ENCODE measurements around the gene JAK3. TPM values are rescaled to one million over a fixed set of nuclear protein-coding genes. Genes with fewer than 3 reads are reported as not detected.

Gene JAK3
- total and polyA plus RNA-seq, 2 of the 8 experiments (the other 6 are each of a cell fraction or from before 2014, with no cell fraction given), result 4.0 to 4.7 TPM

DNA sequence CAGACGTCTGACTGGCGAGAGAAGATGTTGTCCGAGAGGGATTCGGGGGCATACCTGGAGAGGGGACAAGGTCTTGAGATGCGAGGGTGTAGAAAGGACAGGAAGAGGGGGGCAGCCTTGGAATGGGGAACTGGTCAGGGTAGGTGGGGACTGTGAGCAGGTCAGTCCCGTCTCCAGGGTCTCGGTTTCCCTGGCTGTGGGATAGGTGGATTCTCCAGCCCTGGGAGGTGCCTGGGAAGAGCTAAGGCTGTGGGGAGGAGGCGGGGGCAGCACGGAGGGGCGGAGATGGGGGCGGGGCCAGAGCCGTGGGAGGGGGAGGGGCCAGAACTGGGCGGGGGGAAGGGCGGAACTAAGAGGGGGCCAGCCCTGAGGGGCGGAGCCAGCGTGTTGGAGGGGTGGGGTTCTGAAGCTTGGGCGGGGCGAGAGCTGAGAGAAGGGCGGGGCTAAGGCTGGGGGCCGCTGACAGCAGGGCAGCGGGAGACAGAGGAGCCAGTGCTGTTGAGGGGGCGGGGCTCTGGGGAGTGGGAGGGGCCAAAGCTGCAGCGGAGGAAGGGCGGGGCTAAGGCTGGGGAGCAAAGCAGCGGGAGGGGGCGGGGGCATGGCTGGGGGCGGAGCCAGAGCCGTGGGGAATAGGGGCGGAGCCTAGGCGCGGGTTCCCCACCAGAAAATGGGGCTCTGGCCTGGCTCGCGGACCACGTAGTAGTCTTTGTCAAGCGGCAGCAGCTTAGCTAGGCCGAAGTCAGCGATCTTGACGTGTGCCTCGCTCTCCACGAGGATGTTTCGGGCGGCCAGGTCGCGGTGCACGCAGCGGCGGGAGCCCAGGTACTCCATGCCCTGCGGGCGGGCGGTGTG, 17.0 kb downstream of the JAK3 start:
- Histone ChIP-seq H2AK5ac (ENCODE audit: low read depth, low read length) (no peak overlapping the region), H4K91ac (replicated peaks; ENCODE audit: insufficient read length, low read length) (no peak overlapping the region), H4K20me1 (replicated peaks in 1 of 2; ENCODE audit: control insufficient read depth in 1 of 2, insufficient read depth in 2 of 2, low read length in 2 of 2) (no peaks in the 10 kb centered on the region), H2BK20ac (ENCODE audit: low read length) (no peak overlapping the region), H3K4ac (replicated peaks; ENCODE audit: insufficient read length, low read depth, low read length) (peak overlapping the region; percentile 47), H2BK12ac (ENCODE audit: low read depth, low read length) (peak overlapping the region; percentile 62; the same call in 1 of the 2 replicates), H4K8ac (ENCODE audit: extremely low read depth, insufficient read depth, low read length) (peak overlapping the region; percentile 92; the same call in 1 of the 2 replicates), H2BK15ac (ENCODE audit: low read length) (peak overlapping the region; percentile 61), H2BK5ac (ENCODE audit: low read depth, low read length) (peak overlapping the region; percentile 95; the same call in 1 of the 2 replicates), H3K79me2 (ENCODE audit: control insufficient read depth in 1 of 2, insufficient read depth in 2 of 2, low read length in 2 of 2) (no peaks in the 10 kb centered on the region), H3K4me1 (replicated peaks in 1 of 4; ENCODE audit: control insufficient read depth in 3 of 4, insufficient read depth in 4 of 4, low read length in 3 of 4) (peaks cover 0 to 15% (median 3%) of the 10 kb centered on the region in 4 experiments; a peak in 6 of 7 replicates), H3K14ac (ENCODE audit: insufficient read length) (no peak overlapping the region), H3K79me1 (ENCODE audit: low read depth, low read length) (no peaks in the 10 kb centered on the region), H3K9ac (replicated peaks in 1 of 4; ENCODE audit: extremely low read depth in 1 of 4, low read depth in 3 of 4, low read length in 3 of 4) (peak overlapping the region; percentile 52 to 73 (median 62)), H3K4me2 (ENCODE audit: insufficient read depth in 1 of 2, low read depth in 2 of 2, low read length in 2 of 2) (peak overlapping the region; percentile 85 to 100), H3K27ac (ENCODE audit: low read depth, low read length) (peak overlapping the region; percentile 82), H3K9me3 (ENCODE audit: insufficient read depth in 2 of 2, low read depth in 1 of 2, low read length in 1 of 2) (no peaks in the 10 kb centered on the region), H2AFZ (ENCODE audit: low read length) (peak overlapping the region; percentile 97), H3K36me3 (ENCODE audit: control insufficient read depth in 2 of 4, insufficient read depth in 4 of 4, low read length in 3 of 4) (no peaks in the 10 kb centered on the region), H3K23ac (ENCODE audit: insufficient read length) (no peak overlapping the region), H3K27me3 (replicated peaks in 1 of 4; ENCODE audit: control insufficient read depth in 3 of 4, extremely low read depth in 1 of 4, insufficient read depth in 3 of 4, low read length in 3 of 4) (no peaks in the 10 kb centered on the region; a peak in 1 of 7 replicates), H4K5ac (ENCODE audit: insufficient read length, low read depth, low read length) (peak overlapping the region; percentile 71), H3K56ac (replicated peaks; ENCODE audit: insufficient read length, low read depth, low read length) (peak overlapping the region; percentile 74), H2BK120ac (replicated peaks; ENCODE audit: low read depth, low read length) (peak overlapping the region; percentile 3), H3K18ac (ENCODE audit: extremely low read depth, low read length) (peak overlapping the region; percentile 97), H3K23me2 (ENCODE audit: low read depth, low read length) (peaks cover 5% of the 10 kb centered on the region; the same call in 1 of the 2 replicates), H3K4me3 (ENCODE audit: extremely low read depth in 1 of 4, insufficient read depth in 2 of 4, low read depth in 3 of 4, low read length in 4 of 4) (peak overlapping the region; percentile 66 to 93 (median 80))
- FAIRE-seq, result no peak
- CTCF ChIA-PET (ENCODE audit: partially characterized antibody), result interaction anchor here (0.7 to 1.8 kb wide), 7 partner anchors 12 to 402 kb away, joined by 3 to 5 read pairs (median 4); partner anchors contain the start of gene RPL18A
- peak; percentile 93 to 95 for DNase-seq (ENCODE audit: low read depth in 1 of 2, low spot score in 2 of 2)
- WGBS, 2 experiments (ENCODE audit: extremely low coverage in 1 of 2, insufficient coverage in 1 of 2, insufficient read length in 1 of 2, insufficient replicate concordance in 2 of 2, low coverage in 1 of 2, low lambda C conversion rate in 2 of 2, missing lambda C conversion rate in 1 of 2), result 30% methylated on average over 21 of the region's 50 CpGs; no CpG with 5 or more reads in 1 of the 2 experiments
- POLR2A ChIA-PET (ENCODE audit: partially characterized antibody), result interaction anchor here (0.6 to 4.0 kb wide), 12 partner anchors 9 to 301 kb away, joined by 3 to 29 read pairs (median 4); partner anchors contain the start of genes CCDC124, INSL3 and RPL18A
- TF ChIP-seq POLR2AphosphoS5 (IDR thresholded peaks at IDR 0.05; ENCODE audit: low read depth, low read length) (peak; percentile 42; the same call in 1 of the 2 replicates), BACH1 (IDR thresholded peaks at IDR 0.05; ENCODE audit: low read length) (0 out of 2 replicates have a peak, but pooled peaks have one; percentile 52), RBBP5 (IDR thresholded peaks at IDR 0.05; ENCODE audit: borderline replicate concordance, low read depth, low read length) (0 out of 2 replicates have a peak, but pooled peaks have one; percentile 5), NRF1 (IDR thresholded peaks at IDR 0.05; ENCODE audit: low read depth, low read length) (0 out of 2 replicates have a peak, but pooled peaks have one; percentile 0), JUND (IDR thresholded peaks at IDR 0.05; ENCODE audit: low read length) (no peak), KDM4A (IDR thresholded peaks at IDR 0.05; ENCODE audit: low read depth, low read length, severe bottlenecking) (peak; percentile 27), TCF12 (IDR thresholded peaks at IDR 0.05; ENCODE audit: low read depth, low read length) (no peak), RNF2 (IDR thresholded peaks at IDR 0.05; ENCODE audit: borderline replicate concordance, low read depth, low read length, missing control alignments, poor library complexity, severe bottlenecking) (no peak), YY1 (IDR thresholded peaks at IDR 0.05; ENCODE audit: low read depth, low read length) (no peak), ASH2L (IDR thresholded peaks at IDR 0.05; ENCODE audit: low read length) (peak; percentile 58), TAF1 (IDR thresholded peaks at IDR 0.05; ENCODE audit: low read depth, low read length) (peak; percentile 35; the same call in 1 of the 2 replicates)

Data from H1 (cell line).